Smooth muscle cell (in vitro differentiated cells): ENCODE results near the gene PF4V1. TPM values are rescaled to one million over a fixed set of nuclear protein-coding genes. Genes with fewer than 3 reads are reported as not detected.

Experiments
- DNase-seq: peaks from one replicate; lab custom pipeline; 2025; ENCODE audit not compliant: unreplicated experiment; lab: John Stamatoyannopoulos, UW
- H2AFZ ChIP-seq: fragments of 200-600 bp; sonication (generic); 2 replicates; pipeline ENCODE4 v1.6.0; 2016; ENCODE audit warnings: antibody characterized with exemption, low read depth, mild to moderate bottlenecking
- H3F3A ChIP-seq: fragments of 200-600 bp; sonication (generic); 2 replicates; pipeline ENCODE4 v1.6.0; 2017; ENCODE audit warnings: antibody characterized with exemption, low read depth
- H3K27ac ChIP-seq: fragments of 200-600 bp; sonication (generic); 2 replicates; pipeline ENCODE4 v1.5.1; 2016; ENCODE audit warnings: low read depth, mild to moderate bottlenecking
- H3K27me3 ChIP-seq: fragments of 200-600 bp; sonication (generic); 2 replicates; pipeline ENCODE4 v1.6.1; 2016; ENCODE audit warnings: low read depth, mild to moderate bottlenecking
- H3K36me3 ChIP-seq: fragments of 200-600 bp; sonication (generic); 2 replicates; pipeline ENCODE4 v1.5.1; 2016; ENCODE audit warnings: low read depth
- H3K4me1 ChIP-seq: fragments of 200-600 bp; sonication (generic); 2 replicates; pipeline ENCODE4 v1.5.1; 2016; ENCODE audit warnings: low read depth
- H3K4me2 ChIP-seq: fragments of 200-600 bp; sonication (generic); 2 replicates; pipeline ENCODE4 v1.6.0; 2016; ENCODE audit warnings: mild to moderate bottlenecking
- H3K4me3 ChIP-seq: fragments of 200-600 bp; sonication (generic); 2 replicates; pipeline ENCODE4 v1.5.1; 2016; ENCODE audit warnings: mild to moderate bottlenecking
- H3K79me2 ChIP-seq: fragments of 200-600 bp; sonication (generic); 2 replicates; pipeline ENCODE4 v1.6.0; 2016; ENCODE audit warnings: low read depth, mild to moderate bottlenecking
- H3K9ac ChIP-seq: fragments of 200-600 bp; sonication (generic); 2 replicates; pipeline ENCODE4 v1.6.0; 2016; ENCODE audit warnings: low read depth
- H3K9me3 ChIP-seq: fragments of 200-600 bp; sonication (generic); replicated peaks from 2 replicates; pipeline ENCODE4 v1.5.1; 2016; ENCODE audit warnings: low read depth
- H4K20me1 ChIP-seq: fragments of 200-600 bp; sonication (generic); 2 replicates; pipeline ENCODE4 v1.6.0; 2016; ENCODE audit warnings: low read depth
- CTCF ChIP-seq: fragments of 200-600 bp; sonication (generic); IDR thresholded peaks from 2 replicates; pipeline ENCODE4 v1.5.1; 2017; ENCODE audit warnings: borderline replicate concordance, mild to moderate bottlenecking, antibody characterized with exemption; ENCODE audit not compliant: insufficient read depth, poor library complexity, severe bottlenecking
- WGBS: methylation state at CpG from one replicate; pipeline ENCODE4 v1.1.7; 2016; ENCODE audit warnings: low lambda C conversion rate; 5-methylcytosine and 5-hydroxymethylcytosine counted together
- polyA plus RNA-seq: library from polyadenylated mRNA; unstranded; fragments of >200 nt; fragmentation: Nextera tagmentation; extraction: Ambion mirVana; gene quantifications from 2 replicates; pipeline ENCODE4 v1.2.1, GENCODE V29; 2016
- total RNA-seq: library from RNA; depleted of rRNA; stranded (reverse); fragments of >200 nt; gene quantifications from 2 replicates; pipeline ENCODE4 v1.2.3, GENCODE V29; 2014

Gene PF4V1
- total and polyA plus RNA-seq, 2 experiments from 2014 or later = 0.35 TPM; not detected in 1

- H3K9ac ChIP-seq = no peak overlapping the region
- peaks cover 30% of the 10 kb centered on the region for H3K27me3 ChIP-seq
Measured at GRCh38 chr4:73853718-73854473, 800 bp downstream of the PF4V1 start.

GRCh38 chr4:73855406-73855805 lies 2.3 kb downstream of the PF4V1 start:
- Histone ChIP-seq H4K20me1 (no peaks in the 10 kb centered on the region), H3K79me2 (no peaks in the 10 kb centered on the region), H3K4me3 (no peak overlapping the region), H3K4me1 (no peaks in the 10 kb centered on the region), H3K9me3 (no peaks in the 10 kb centered on the region), H2AFZ (no peak overlapping the region), H3K36me3 (no peaks in the 10 kb centered on the region), H3K9ac (no peak overlapping the region), H3K27me3 (peaks cover 30% of the 10 kb centered on the region), H3K27ac (no peak overlapping the region), H3K4me2 (no peak overlapping the region), H3F3A (peaks cover 6% of the 10 kb centered on the region)
- DNase-seq = no peak
- no peak for TF ChIP-seq CTCF
- WGBS = 86% methylated on average over 4 of the region's 4 CpGs

More at GRCh38 chr4:73853718-73854473, 800 bp downstream of the PF4V1 start:
- no peaks in the 10 kb centered on the region for H4K20me1 ChIP-seq
- peak overlapping the region; percentile 62 for H3K4me2 ChIP-seq
- no peak overlapping the region for H3K4me3 ChIP-seq
- H3K27ac ChIP-seq = no peak overlapping the region
- WGBS = 40% methylated on average over 7 of the region's 8 CpGs
- no peaks in the 10 kb centered on the region for H3K9me3 ChIP-seq
- H3K36me3 ChIP-seq = no peaks in the 10 kb centered on the region
- DNase-seq = no peak
- H3K4me1 ChIP-seq = no peaks in the 10 kb centered on the region
- H3K79me2 ChIP-seq = no peaks in the 10 kb centered on the region
- H2AFZ ChIP-seq = no peak overlapping the region
- no peak for TF ChIP-seq CTCF
- peaks cover 3% of the 10 kb centered on the region for H3F3A ChIP-seq

GRCh38 chr4:73856518-73856917 lies 3.4 kb downstream of the PF4V1 start:
- Histone ChIP-seq H3K9ac (no peak overlapping the region), H3K27me3 (peaks cover 30% of the 10 kb centered on the region), H3K4me2 (no peak overlapping the region), H3K9me3 (no peaks in the 10 kb centered on the region), H3K4me3 (no peak overlapping the region), H3K4me1 (no peaks in the 10 kb centered on the region), H2AFZ (no peak overlapping the region), H3K79me2 (no peaks in the 10 kb centered on the region), H3F3A (peaks cover 6% of the 10 kb centered on the region), H3K36me3 (no peaks in the 10 kb centered on the region), H3K27ac (no peak overlapping the region), H4K20me1 (no peaks in the 10 kb centered on the region)
- no peak for DNase-seq
- TF ChIP-seq CTCF = no peak

GRCh38 chr4:73859614-73860088 lies 6.6 kb downstream of the PF4V1 start:
- Histone ChIP-seq H3K36me3 (no peaks in the 10 kb centered on the region), H3K4me2 (peak overlapping the region; percentile 49), H3F3A (peaks cover 14% of the 10 kb centered on the region), H4K20me1 (no peaks in the 10 kb centered on the region), H3K9me3 (no peaks in the 10 kb centered on the region), H3K4me3 (no peak overlapping the region), H2AFZ (no peak overlapping the region), H3K27ac (peak overlapping the region; percentile 81), H3K79me2 (no peaks in the 10 kb centered on the region), H3K9ac (no peak overlapping the region), H3K27me3 (no peaks in the 10 kb centered on the region), H3K4me1 (no peaks in the 10 kb centered on the region)
- TF ChIP-seq CTCF = no peak
- no peak for DNase-seq
